HepG2 (cell line): ENCODE data around the gene GSPT1. TPM values are rescaled to one million over a fixed set of nuclear protein-coding genes. Genes with fewer than 3 reads are reported as not detected.

Experiments used
- AKNA ChIP-seq: sonication (generic); formaldehyde crosslinking; IDR thresholded peaks from 2 replicates; pipeline ENCODE4 v1.4.0; 2020; ENCODE audit warnings: missing genetic modification reagents, borderline replicate concordance
- CHCHD3 ChIP-seq: sonication (generic); formaldehyde crosslinking; IDR thresholded peaks from 2 replicates; pipeline ENCODE4 v1.8.0; 2022; ENCODE audit warnings: mild to moderate bottlenecking, missing genetic modification reagents, moderate library complexity
- FOXA1 ChIP-seq, 2 experiments: fragments of 450-650 bp in 1 of 2; sonication (generic) in 1 of 2; formaldehyde crosslinking in 1 of 2; IDR thresholded peaks; 2 replicates each; pipeline versions ENCODE4 v1.4.0 to v1.6.1; 2016 to 2020; ENCODE audit warnings: missing genetic modification reagents in 1 of 2
- GFI1 ChIP-seq: sonication (generic); formaldehyde crosslinking; IDR thresholded peaks from 2 replicates; pipeline ENCODE4 v1.5.0; 2020; ENCODE audit warnings: missing genetic modification reagents, mild to moderate bottlenecking, borderline replicate concordance
- GPN1 ChIP-seq: sonication (generic); formaldehyde crosslinking; IDR thresholded peaks from 2 replicates; pipeline ENCODE4 v1.5.1; 2020; ENCODE audit warnings: missing genetic modification reagents, borderline replicate concordance
- GTF3A ChIP-seq: sonication (generic); formaldehyde crosslinking; conservative IDR thresholded peaks from 2 replicates; pipeline ENCODE4 v1.4.0; 2020; ENCODE audit warnings: mild to moderate bottlenecking, missing genetic modification reagents
- HNF4G ChIP-seq, 2 experiments: sonication (generic) in 1 of 2; formaldehyde crosslinking in 1 of 2; IDR thresholded peaks; 2 replicates each; pipeline versions ENCODE4 v1.4.0 to v1.6.1; 2011 to 2020; ENCODE audit warnings: borderline replicate concordance in 2 of 2, low read depth in 2 of 2, mild to moderate bottlenecking in 2 of 2, low read length in 1 of 2, missing genetic modification reagents in 1 of 2, moderate library complexity in 1 of 2
- HOXA7 ChIP-seq: sonication (generic); formaldehyde crosslinking; IDR thresholded peaks from 2 replicates; pipeline ENCODE4 v1.8.1; 2022; ENCODE audit warnings: mild to moderate bottlenecking, missing genetic modification reagents, moderate library complexity
- IRX3 ChIP-seq: sonication (generic); formaldehyde crosslinking; IDR thresholded peaks from 2 replicates; pipeline ENCODE4 v1.8.1; 2023; ENCODE audit warnings: mild to moderate bottlenecking, low read depth, missing genetic modification reagents, borderline replicate concordance
- KLF13 ChIP-seq: sonication (generic); formaldehyde crosslinking; IDR thresholded peaks from 2 replicates; pipeline ENCODE4 v1.4.0; 2020; ENCODE audit warnings: mild to moderate bottlenecking, missing genetic modification reagents
- PITX1 ChIP-seq: sonication (generic); formaldehyde crosslinking; IDR thresholded peaks from 2 replicates; pipeline ENCODE4 v1.5.1; 2020; ENCODE audit warnings: mild to moderate bottlenecking, missing genetic modification reagents
- YEATS2 ChIP-seq: sonication (generic); formaldehyde crosslinking; IDR thresholded peaks from 2 replicates; pipeline ENCODE4 v1.4.0; 2020; ENCODE audit warnings: missing genetic modification reagents, borderline replicate concordance
- ZBTB1 ChIP-seq: sonication (generic); formaldehyde crosslinking; IDR thresholded peaks from 2 replicates; pipeline ENCODE4 v1.4.0; 2020; ENCODE audit warnings: missing genetic modification reagents, borderline replicate concordance
- ZFP36 ChIP-seq: fragments of 150-350 bp; IDR thresholded peaks from 2 replicates; pipeline ENCODE4 v1.6.1; 2018; ENCODE audit warnings: borderline replicate concordance, low read length, low read depth; ENCODE audit not compliant: partially characterized antibody
- ZFP37 ChIP-seq: sonication (generic); formaldehyde crosslinking; IDR thresholded peaks from 2 replicates; pipeline ENCODE4 v1.4.0; 2020; ENCODE audit warnings: missing genetic modification reagents, borderline replicate concordance
- ZMAT5 ChIP-seq: sonication (generic); formaldehyde crosslinking; IDR thresholded peaks from 2 replicates; pipeline ENCODE4 v1.5.0; 2020; ENCODE audit warnings: mild to moderate bottlenecking, low read depth, missing genetic modification reagents, borderline replicate concordance
- ZMYM3 ChIP-seq: sonication (generic); formaldehyde crosslinking; IDR thresholded peaks from 2 replicates; pipeline ENCODE4 v1.5.1; 2020; ENCODE audit warnings: mild to moderate bottlenecking, missing genetic modification reagents
- ZNF274 ChIP-seq: sonication (generic); formaldehyde crosslinking; IDR thresholded peaks from 2 replicates; pipeline ENCODE4 v1.5.1; 2020; ENCODE audit warnings: mild to moderate bottlenecking, missing genetic modification reagents
- ZNF678 ChIP-seq: sonication (generic); formaldehyde crosslinking; IDR thresholded peaks from 2 replicates; pipeline ENCODE4 v1.4.0; 2020; ENCODE audit warnings: mild to moderate bottlenecking, missing genetic modification reagents
- ZNF746 ChIP-seq: sonication (generic); formaldehyde crosslinking; IDR thresholded peaks from 2 replicates; pipeline ENCODE4 v1.8.0; 2022; ENCODE audit warnings: mild to moderate bottlenecking, missing genetic modification reagents
- polyA plus RNA-seq, 8 experiments: library from polyadenylated mRNA; depleted of rRNA in 3 of 8; stranded (reverse) in 7 of 8; unstranded in 1 of 8; fragments of >200 nt; fragmentation: Illumina TruSeq in 4 of 8; extraction: Trizol in 4 of 8; gene quantifications; 2 replicates each; pipeline versions ENCODE4 v1.2.1 to v1.2.3, GENCODE V29; 2011 to 2016; ENCODE audit warnings: low read depth in 4 of 8, missing spikeins in 1 of 8, mixed read lengths in 1 of 8; ENCODE audit not compliant: insufficient read depth in 1 of 8
- total RNA-seq, 5 experiments: library from RNA; depleted of rRNA; stranded (reverse); fragments of >200 nt; fragmentation: Illumina TruSeq; extraction: Trizol; gene quantifications; 2 replicates each; pipeline ENCODE4 v1.2.3, GENCODE V29; 2016; ENCODE audit warnings: low read depth in 1 of 5
- TF ChIP-seq, protein P1 (sequence below): fragments of 450-650 bp; IDR thresholded peaks from 2 replicates; pipeline ENCODE4 v1.6.1; 2017; ENCODE audit warnings: mild to moderate bottlenecking

Gene GSPT1
- total and polyA plus RNA-seq, 2 of the 13 experiments (the other 11 are each of a cell fraction or from before 2014, with no cell fraction given), result 120 to 316 TPM

- TF ChIP-seq YEATS2 (CRISPR knock-in tag) (peak; percentile 41; the same call in 1 of the 2 replicates), HNF4G (IDR thresholded peaks at IDR 0.05; ENCODE audit: borderline replicate concordance, low read depth, low read length) (peak; percentile 98), HNF4G (CRISPR knock-in tag; IDR thresholded peaks at IDR 0.05; ENCODE audit: borderline replicate concordance, low read depth) (peak; percentile 90), FOXA1 (IDR thresholded peaks at IDR 0.05) (no peak), FOXA1 (CRISPR knock-in tag; IDR thresholded peaks at IDR 0.05) (peak; percentile 62; the same call in 1 of the 2 replicates), GPN1 (no peak), ZMAT5 (no peak), PITX1 (CRISPR knock-in tag) (no peak), ZMYM3 (CRISPR knock-in tag) (no peak), ZNF746 (CRISPR knock-in tag) (no peak), IRX3 (CRISPR knock-in tag) (no peak), GTF3A (CRISPR knock-in tag) (no peak), ZNF274 (CRISPR knock-in tag) (no peak), ZFP37 (no peak), AKNA (CRISPR knock-in tag) (no peak), KLF13 (CRISPR knock-in tag) (no peak), ZFP36 (no peak), ZNF678 (CRISPR knock-in tag) (no peak), HOXA7 (CRISPR knock-in tag) (no peak), ZBTB1 (CRISPR knock-in tag) (no peak), GFI1 (peak; percentile 58; the same call in 1 of the 2 replicates), CHCHD3 (CRISPR knock-in tag) (no peak)
- TF ChIP-seq, protein P1, sequence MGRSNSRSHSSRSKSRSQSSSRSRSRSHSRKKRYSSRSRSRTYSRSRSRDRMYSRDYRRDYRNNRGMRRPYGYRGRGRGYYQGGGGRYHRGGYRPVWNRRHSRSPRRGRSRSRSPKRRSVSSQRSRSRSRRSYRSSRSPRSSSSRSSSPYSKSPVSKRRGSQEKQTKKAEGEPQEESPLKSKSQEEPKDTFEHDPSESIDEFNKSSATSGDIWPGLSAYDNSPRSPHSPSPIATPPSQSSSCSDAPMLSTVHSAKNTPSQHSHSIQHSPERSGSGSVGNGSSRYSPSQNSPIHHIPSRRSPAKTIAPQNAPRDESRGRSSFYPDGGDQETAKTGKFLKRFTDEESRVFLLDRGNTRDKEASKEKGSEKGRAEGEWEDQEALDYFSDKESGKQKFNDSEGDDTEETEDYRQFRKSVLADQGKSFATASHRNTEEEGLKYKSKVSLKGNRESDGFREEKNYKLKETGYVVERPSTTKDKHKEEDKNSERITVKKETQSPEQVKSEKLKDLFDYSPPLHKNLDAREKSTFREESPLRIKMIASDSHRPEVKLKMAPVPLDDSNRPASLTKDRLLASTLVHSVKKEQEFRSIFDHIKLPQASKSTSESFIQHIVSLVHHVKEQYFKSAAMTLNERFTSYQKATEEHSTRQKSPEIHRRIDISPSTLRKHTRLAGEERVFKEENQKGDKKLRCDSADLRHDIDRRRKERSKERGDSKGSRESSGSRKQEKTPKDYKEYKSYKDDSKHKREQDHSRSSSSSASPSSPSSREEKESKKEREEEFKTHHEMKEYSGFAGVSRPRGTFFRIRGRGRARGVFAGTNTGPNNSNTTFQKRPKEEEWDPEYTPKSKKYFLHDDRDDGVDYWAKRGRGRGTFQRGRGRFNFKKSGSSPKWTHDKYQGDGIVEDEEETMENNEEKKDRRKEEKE, result no peak
Observed at GRCh38 chr16:11869353-11870228, 46.2 kb downstream of the GSPT1 start (continued).
